ENCODE data around the gene UBD.

DNA sequence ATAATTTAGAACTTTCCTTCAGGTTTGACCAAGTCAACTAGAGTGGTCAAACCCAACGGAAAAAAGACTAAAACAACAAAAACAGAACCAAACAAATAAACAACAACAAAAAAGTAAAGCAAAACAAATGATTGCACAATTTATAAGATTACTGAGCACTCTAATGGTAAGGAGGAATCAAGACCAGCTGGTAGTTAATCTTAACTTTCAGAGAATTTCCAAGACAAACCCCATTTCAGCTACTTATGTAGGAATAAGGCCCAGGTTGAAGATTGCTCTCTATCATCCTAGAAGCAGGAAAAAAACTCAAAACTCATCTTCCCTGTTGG lies 34.3 kb downstream of the UBD start:
- TF ChIP-seq, protein P1, sequence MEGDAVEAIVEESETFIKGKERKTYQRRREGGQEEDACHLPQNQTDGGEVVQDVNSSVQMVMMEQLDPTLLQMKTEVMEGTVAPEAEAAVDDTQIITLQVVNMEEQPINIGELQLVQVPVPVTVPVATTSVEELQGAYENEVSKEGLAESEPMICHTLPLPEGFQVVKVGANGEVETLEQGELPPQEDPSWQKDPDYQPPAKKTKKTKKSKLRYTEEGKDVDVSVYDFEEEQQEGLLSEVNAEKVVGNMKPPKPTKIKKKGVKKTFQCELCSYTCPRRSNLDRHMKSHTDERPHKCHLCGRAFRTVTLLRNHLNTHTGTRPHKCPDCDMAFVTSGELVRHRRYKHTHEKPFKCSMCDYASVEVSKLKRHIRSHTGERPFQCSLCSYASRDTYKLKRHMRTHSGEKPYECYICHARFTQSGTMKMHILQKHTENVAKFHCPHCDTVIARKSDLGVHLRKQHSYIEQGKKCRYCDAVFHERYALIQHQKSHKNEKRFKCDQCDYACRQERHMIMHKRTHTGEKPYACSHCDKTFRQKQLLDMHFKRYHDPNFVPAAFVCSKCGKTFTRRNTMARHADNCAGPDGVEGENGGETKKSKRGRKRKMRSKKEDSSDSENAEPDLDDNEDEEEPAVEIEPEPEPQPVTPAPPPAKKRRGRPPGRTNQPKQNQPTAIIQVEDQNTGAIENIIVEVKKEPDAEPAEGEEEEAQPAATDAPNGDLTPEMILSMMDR (IDR thresholded peaks at IDR 0.05): no peak
- TF ChIP-seq EZH2phosphoT487 (IDR thresholded peaks at IDR 0.05): no peak

Measured in neural progenitor cell (in vitro differentiated cells).